ENCODE data around the gene OR10P1. TPM values are rescaled to one million over a fixed set of nuclear protein-coding genes. Genes with fewer than 3 reads are reported as not detected.

The OR10P1 gene
- total and polyA plus RNA-seq, 2 of the 4 experiments (the other 2 are of a cell fraction): not detected

GRCh38 chr12:55683676-55684075 lies 47.0 kb downstream of the OR10P1 start:
- Histone ChIP-seq H2AK9ac (replicated peaks; ENCODE audit: low read depth, low read length, poor library complexity) (no peak overlapping the region), H3K27ac (ENCODE audit: insufficient read depth, low read length) (no peak overlapping the region), H2AFZ (replicated peaks; ENCODE audit: low read length, poor library complexity) (no peak overlapping the region), H3K79me1 (ENCODE audit: low read depth in 1 of 2, low read length in 2 of 2) (no peaks in the 10 kb centered on the region), H4K20me1 (ENCODE audit: insufficient read depth, low read length) (no peaks in the 10 kb centered on the region), H3K23ac (ENCODE audit: low read depth, low read length) (no peak overlapping the region), H3K4ac (ENCODE audit: low read depth, low read length) (no peak overlapping the region), H3K56ac (ENCODE audit: extremely low read depth, insufficient read depth, low read length) (no peak overlapping the region), H3K9ac (ENCODE audit: low read depth, low read length) (no peak overlapping the region), H2AK5ac (ENCODE audit: low read depth, low read length) (no peak overlapping the region), H3K18ac (ENCODE audit: low read depth, low read length) (no peak overlapping the region), H4K91ac (ENCODE audit: insufficient read depth, low read depth, low read length) (no peak overlapping the region), H4K8ac (ENCODE audit: low read depth in 2 of 2, low read length in 2 of 2) (no peak overlapping the region), H3K27me3 (ENCODE audit: control insufficient read depth, insufficient read depth, low read length) (peaks cover 12% of the 10 kb centered on the region), H2BK120ac (ENCODE audit: low read depth, low read length) (no peak overlapping the region), H3K4me2 (ENCODE audit: low read depth, low read length) (no peak overlapping the region), H2BK20ac (ENCODE audit: low read depth, low read length) (no peak overlapping the region), H3K14ac (replicated peaks; ENCODE audit: low read depth, low read length) (no peak overlapping the region), H4K5ac (ENCODE audit: low read depth, low read length) (no peak overlapping the region), H3K4me1 (ENCODE audit: control insufficient read depth, insufficient read depth, low read length) (peaks cover 2% of the 10 kb centered on the region), H3K9me1 (ENCODE audit: insufficient read depth, low read length) (no peaks in the 10 kb centered on the region), H3K4me3 (ENCODE audit: insufficient read depth, low read depth, low read length) (no peak overlapping the region), H3K36me3 (ENCODE audit: control insufficient read depth, insufficient read depth, low read length) (no peaks in the 10 kb centered on the region), H3K9me3 (ENCODE audit: control insufficient read depth, insufficient read depth, low read length) (no peaks in the 10 kb centered on the region), H2BK5ac (ENCODE audit: low read depth, low read length, poor library complexity, severe bottlenecking) (no peak overlapping the region), H2BK15ac (ENCODE audit: low read depth, low read length) (no peak overlapping the region)
- ChIA-PET POLR2A (ENCODE audit: unreplicated experiment) (no interaction called here), CTCF (interaction anchor here (0.7 kb wide), 1 partner anchor 15 kb away, joined by 3 read pairs; no protein-coding TSS in a partner anchor)
- ATAC-seq (ENCODE audit: low read depth) (no peak), DNase-seq (no peak)
- 79% methylated on average over 4 of the region's 7 CpGs; no CpG with 5 or more reads in 1 of the 2 experiments for WGBS, 2 experiments (ENCODE audit: extremely low coverage in 2 of 2, insufficient read length in 1 of 2)
- no TSS peak for BruUV-seq (replicated peaks)
- in situ Hi-C loops (cut with MboI; ENCODE audit: low sequenced_read_pairs) (no loop called here), dilution Hi-C loops (cut with HindIII; ENCODE audit: low sequenced_read_pairs, unreplicated experiment) (no loop called here), intact Hi-C loops (cut with micrococcal nuclease) (no loop called here)
- TF ChIP-seq POLR2A (IDR thresholded peaks at IDR 0.05; ENCODE audit: low read depth, low read length): no peak
- TF ChIP-seq RFX5 (IDR thresholded peaks at IDR 0.05; ENCODE audit: low read depth, low read length): no peak
- no peak for TF ChIP-seq SMC3 (IDR thresholded peaks at IDR 0.05; ENCODE audit: low read depth, low read length)
- TF ChIP-seq MAFK (IDR thresholded peaks at IDR 0.05; ENCODE audit: low read depth, low read length): no peak
- no peak for TF ChIP-seq RAD21 (IDR thresholded peaks at IDR 0.05; ENCODE audit: low read length)
- TF ChIP-seq MAZ (IDR thresholded peaks at IDR 0.05; ENCODE audit: borderline replicate concordance, low read depth, low read length): no peak
- TF ChIP-seq RCOR1 (IDR thresholded peaks at IDR 0.05; ENCODE audit: insufficient replicate concordance, low read length): no peak
- no peak for TF ChIP-seq USF2 (IDR thresholded peaks at IDR 0.05; ENCODE audit: low read depth, low read length)
- TF ChIP-seq ELK1 (IDR thresholded peaks at IDR 0.05; ENCODE audit: borderline replicate concordance, low read depth, low read length): no peak
- TF ChIP-seq CEBPB (IDR thresholded peaks at IDR 0.05; ENCODE audit: low read depth, low read length): no peak
- TF ChIP-seq CHD1 (IDR thresholded peaks at IDR 0.05; ENCODE audit: low read depth, low read length): no peak
- TF ChIP-seq FOS (IDR thresholded peaks at IDR 0.05; ENCODE audit: low read depth, low read length): no peak
- no peak for TF ChIP-seq NFE2L2 (IDR thresholded peaks at IDR 0.05; ENCODE audit: low read depth, low read length)
- TF ChIP-seq MXI1 (IDR thresholded peaks at IDR 0.05; ENCODE audit: borderline replicate concordance, low read depth, low read length): no peak
- no peak for TF ChIP-seq CTCF (conservative IDR thresholded peaks at IDR 0.05; ENCODE audit: low read depth, low read length)
- no peak for TF ChIP-seq BHLHE40 (IDR thresholded peaks at IDR 0.05; ENCODE audit: low read depth, low read length)
